GM19372 (cell line): Measurements from ENCODE around the gene MED31.
"Not testable (repeated sequence)": the region's sequence is repeated elsewhere in the genome, so short reads cannot be mapped to it uniquely, and the experiment has no call there.

ENCODE experiments used
- ATAC-seq: cut with Tn5 transposase; IDR thresholded peaks from one replicate; pipeline ENCODE4 v1.9.1; 2021; ENCODE audit warnings: mild to moderate bottlenecking, low read depth, moderate library complexity; ENCODE audit not compliant: unreplicated experiment

MED31 gene

DNA sequence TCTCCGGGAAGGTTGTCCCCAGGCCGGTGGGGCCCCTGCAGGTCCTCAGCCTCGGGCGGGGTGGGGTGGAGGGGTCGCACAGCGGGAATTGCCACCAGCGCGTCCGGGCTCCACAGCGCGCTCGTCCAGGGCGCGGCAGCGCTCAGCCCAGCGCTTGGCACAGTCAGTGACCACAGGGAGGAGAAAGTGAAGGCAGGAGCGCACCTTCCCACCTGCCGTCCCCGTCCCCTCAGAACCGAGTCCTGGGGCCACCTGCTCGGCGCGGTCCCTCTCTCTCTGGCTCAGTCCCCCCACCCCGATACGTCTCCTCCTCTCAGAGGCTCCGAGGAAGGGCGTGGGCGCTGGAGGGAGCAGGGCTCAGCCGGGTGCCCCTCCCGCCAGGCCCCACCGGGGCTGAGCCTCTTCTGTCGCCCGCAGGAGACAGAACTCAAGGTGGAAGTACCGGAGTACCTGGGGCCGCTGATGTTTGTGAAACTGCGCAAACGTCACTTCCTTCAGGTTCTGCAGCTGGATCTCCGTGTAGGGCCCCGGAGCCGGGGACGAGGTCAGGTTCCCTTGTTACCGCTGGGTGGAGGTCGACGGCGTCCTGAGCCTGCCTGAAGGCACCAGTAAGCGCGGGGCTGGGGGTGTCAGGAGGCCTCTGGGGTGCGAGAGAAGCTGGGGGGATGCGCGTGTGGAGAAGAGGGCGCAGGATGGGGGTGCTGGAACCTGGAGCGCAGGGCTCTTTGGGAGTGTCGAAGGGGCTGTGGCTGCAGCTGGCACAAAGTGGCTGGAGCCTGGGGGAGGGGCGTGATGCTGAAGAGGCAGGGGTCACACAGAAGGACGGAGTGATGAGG lies 5.6 kb upstream of the MED31 start:
- not testable (repeated sequence) for ATAC-seq

DNA sequence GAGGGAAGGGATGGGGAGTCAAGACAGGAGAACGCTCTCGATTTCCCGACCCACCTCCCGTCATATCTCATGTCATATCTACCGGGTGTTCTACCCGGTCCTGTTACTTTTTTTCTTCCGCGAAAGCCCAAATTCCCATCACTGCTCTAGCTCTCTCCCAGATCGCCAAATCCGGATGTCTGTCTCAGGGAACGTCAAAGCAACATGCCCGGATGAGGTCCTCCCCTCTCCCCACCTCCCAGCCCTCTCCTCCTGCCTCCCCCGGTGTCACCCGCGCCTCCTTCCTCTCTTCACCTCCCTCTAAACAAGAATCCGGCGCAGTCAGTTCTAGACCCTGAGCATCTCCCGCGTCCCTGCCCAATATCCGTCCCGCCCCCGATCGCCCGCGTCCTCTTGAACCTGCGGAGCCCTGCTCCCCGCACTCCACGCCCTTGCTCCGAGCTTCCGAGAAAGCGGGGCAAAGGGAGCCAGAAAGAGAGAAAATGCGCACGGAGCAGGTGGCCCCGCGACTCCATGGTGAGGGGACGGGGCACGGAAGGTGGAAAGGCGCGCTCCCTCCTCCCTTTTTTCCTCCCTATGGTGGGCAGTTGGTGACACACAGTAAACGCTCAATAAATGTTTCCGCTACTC lies 4.4 kb upstream of the MED31 start:
- ATAC-seq, result not testable (repeated sequence)

DNA sequence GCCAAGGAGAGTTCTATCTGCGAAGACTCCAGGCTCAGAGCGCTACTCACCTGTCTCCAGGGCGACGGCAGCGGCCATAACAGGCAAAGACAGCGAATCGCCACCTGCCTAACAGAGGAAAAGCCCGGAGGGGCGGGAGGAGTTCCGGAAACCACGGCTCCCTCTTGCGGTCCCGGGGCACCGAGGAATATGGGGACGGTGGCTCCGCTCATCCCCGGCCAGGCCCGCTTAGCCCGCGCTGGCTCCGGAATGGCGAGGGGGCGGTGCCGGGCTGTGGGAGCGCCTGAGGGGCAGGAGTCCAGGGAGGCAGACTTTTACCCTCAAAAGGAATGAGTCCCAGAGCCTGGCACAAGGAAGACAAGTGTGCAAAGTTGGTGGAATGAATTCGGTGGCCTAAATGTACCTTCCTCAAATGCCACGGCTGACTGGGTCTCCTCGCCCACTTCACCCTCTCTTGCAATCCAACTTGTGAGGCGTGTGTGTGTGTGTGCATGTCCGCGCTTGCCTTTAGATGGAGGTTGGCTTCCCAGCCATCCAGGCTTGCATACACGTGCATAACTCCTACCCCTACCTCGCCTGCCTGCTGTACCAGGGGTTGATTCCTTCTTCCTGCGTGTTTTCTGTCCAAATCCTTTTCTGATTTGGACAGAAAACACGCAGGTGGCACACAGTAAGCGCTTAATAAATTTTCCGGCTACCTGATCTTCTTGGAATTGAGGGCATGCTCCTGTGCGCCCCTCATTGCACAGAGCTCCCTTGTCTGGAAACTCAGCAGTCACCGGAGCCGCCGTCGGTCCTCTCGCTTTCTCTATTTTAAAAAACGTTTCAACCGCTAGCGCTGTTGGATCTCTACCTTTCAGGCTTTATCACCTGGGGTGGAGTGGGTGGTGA lies 3.7 kb upstream of the MED31 start:
- no peak for ATAC-seq

DNA sequence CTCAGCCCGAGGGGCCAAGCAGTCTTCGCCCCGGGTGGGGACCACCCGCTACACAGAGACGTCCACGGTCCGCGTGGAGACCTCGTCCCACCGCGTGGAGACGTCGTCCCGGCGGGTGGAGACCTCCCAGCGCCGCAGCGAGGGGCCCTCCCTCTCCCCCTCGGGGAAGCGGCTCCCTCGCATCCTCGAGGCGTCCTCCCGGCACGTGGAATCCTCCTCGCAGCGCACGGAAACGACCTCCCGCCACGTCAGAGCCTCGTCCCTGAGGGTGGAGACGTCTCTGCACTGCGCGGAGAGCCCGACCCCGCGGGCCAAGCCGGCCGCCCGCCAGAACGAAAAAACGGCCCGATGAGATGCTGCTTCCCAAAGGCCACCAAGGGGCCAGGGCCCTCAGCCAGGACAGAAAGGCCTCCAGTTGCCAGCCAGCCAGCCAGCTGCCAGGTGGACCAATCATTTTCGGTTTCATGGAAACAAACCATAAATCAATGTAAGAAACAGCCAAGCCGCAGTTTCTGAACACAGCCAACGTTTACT lies 581 bp upstream of the MED31 start:
- ATAC-seq, result no peak

DNA sequence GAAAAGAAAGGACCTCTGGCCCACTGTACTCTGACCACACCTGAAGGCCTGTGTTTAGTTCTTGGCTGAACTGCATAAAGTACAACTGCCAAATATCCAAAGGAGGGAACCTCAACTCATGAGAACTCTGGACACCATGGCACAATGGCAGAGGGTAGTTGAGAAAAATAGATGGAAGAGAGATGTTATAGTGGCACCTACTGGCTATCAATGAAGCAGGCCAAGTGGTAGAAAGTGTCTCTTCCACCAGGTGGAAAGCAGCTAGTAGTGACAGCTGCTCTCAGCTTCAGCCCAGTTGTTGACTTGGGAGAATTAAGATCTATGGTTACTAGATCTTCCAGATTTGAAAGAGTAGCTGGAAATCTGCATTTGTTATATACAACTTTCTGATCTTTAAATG lies 3.2 kb downstream of the MED31 start:
- no peak for ATAC-seq

DNA sequence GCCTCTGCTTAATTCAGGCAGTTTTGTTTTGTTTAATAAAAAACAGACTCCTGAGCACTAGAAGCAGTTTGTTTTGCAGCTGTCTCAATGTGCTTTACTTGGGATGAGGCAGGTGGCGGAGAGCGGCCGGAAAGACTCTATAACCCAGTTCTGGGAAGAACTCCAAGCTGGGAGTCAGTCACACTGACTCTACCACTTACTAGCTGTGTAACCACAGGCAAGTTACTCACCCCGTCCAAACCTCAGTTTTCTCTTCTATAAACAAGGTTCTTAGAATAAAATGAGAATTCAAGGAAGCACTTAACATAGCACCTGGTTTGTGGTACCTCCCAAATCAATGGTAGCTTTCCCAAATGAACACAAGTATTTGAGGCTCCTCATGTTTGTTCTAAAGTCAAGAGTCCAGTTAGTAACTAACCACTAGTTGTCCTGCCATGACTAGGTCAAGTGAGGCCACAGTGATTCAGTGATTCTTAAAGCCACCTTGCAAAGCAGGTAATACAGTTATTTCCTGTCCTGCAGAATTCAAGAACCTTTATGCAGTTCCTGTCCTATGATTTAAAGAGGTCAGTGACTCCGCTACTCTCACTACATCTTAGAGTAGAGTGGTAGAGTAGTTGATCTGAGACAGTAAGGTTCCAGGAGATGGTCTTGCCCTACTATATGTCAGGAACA lies 7.8 kb downstream of the MED31 start:
- ATAC-seq, result no peak

DNA sequence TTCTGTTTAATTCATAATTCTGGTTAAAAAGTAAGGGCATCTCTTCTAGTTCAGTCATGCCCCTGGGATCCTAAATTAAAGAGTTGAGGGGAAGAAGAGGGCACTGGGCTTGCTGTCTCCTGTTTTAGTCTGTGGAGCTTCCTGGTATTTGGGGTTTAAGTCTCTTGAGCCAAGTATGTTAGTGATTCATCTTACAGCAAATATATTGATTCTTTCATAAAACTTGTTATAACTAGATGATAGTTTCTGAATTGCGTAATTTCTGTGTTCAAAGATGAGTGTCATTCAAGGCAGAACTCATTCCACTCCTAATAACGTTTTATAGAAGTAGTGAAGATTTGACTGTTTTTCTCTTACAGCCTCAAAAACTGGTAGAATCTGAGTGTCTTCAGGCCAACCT lies 8.8 kb downstream of the MED31 start:
- no peak for ATAC-seq

DNA sequence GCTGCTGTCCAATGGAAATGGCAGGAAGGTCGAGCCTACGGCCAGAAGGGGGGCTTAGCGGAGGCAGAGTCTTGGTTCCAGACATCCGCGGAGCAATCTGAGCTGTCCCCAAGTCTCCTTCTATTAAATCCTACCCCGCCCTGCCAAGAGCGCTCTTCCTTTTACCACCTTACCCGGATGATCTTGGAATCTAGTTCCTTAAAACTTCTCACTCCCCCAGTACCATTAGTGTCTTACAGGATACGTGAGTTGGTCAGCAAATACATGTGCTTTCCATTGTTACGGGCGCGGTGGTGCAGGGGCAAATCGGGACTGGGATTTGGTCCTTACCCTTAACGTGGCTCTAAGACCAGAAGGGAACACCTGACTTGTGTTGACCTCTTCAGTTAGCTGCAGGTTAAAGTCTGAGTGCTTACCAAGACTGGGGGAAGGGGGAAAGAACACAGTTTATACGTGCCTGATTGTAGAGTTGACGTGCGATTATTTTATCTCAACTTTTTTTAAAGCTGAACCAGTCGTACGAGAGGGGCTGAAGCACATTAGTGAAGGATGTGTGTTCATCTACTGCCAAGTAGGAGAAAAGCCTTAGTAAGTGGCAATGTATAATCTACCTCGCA lies 10.1 kb downstream of the MED31 start:
- ATAC-seq, result peak; percentile 8

DNA sequence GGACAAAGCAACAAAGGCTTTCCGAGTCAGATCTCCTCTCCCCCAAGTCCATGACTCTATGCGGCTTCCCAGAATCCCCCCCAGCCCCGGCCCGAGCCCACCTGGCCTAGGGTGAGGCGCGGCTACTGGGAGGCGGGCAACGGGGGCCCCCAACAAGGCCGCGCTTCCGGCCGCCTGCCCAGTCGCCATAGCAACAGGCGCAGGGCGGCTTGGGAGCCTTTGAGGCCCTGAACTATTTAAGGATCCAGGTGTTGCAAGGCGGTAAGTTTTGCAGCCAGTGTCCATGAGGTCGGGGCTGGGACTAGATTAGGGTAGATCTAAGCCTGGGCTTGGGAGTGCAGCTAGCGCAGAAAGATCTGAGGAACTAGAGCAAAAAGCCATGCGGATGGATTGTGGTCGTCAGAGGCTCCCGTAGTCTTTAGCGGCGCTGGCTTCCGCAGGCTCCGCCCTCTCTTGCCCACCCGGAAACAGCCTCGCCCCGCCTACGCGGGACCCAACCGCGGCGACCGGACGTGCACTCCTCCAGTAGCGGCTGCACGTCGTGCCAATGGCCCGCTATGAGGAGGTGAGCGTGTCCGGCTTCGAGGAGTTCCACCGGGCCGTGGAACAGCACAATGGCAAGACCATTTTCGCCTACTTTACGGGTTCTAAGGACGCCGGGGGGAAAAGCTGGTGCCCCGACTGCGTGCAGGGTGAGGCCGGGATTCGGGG lies 10.7 kb downstream of the MED31 start, which contains the start of the genes KIAA0753 and TXNDC17:
Gene KIAA0753 (minus strand): TSS at position 176 of the 711 bp plus-strand sequence. CDS start 5,608 bp downstream, outside the sequence.
Gene TXNDC17 (plus strand): TSS at position 525 of the 711 bp plus-strand sequence. CDS start 23 bp downstream, at position 548.
- ATAC-seq, result peak; percentile 91

DNA sequence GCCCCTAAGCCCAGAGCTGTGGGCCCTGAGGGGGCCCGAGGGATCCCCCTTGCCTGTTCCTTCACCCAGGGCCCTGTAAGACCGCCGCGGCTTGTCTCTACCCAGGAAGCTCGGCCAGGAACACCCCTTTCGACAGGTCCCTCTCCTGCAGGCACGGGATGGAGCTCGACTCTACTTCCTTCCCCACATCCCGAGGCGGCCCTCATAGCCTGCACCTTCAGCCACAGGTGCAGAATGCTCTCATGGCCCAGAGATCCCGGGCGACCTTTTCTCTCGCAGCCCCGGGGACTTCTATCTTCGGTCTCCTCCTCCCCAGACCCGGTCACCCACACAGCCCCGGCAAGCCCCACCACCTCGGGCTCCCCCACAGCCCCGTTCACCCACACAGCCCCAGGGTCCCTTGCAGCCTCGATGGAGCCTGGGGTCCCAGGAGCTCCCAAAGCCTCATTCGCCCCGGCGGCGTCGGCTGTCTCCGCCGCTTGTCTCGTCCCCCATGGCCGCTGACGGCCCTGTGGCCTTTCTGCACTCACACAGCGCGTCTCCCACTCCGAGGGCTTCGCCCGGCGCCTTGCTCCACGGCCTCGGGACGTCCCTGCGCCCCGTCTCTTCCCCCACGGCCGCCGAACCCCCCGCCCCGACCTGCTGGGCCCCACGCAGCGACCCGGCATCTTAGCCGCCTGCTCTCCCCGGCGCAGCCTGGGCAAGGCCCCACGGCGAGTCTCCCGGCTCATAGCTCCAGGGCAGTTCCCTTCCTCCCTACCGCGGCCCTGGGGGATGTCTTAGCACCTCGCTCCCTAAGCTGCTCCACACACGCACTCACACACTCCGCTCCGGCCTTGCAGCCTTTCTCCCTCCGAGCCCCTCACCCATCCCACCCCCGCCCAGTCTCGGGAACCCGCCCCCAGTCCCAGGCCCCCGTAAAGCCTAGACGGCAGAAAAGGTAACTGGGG lies 11.5 kb downstream of the MED31 start:
- peak; percentile 12 for ATAC-seq

DNA sequence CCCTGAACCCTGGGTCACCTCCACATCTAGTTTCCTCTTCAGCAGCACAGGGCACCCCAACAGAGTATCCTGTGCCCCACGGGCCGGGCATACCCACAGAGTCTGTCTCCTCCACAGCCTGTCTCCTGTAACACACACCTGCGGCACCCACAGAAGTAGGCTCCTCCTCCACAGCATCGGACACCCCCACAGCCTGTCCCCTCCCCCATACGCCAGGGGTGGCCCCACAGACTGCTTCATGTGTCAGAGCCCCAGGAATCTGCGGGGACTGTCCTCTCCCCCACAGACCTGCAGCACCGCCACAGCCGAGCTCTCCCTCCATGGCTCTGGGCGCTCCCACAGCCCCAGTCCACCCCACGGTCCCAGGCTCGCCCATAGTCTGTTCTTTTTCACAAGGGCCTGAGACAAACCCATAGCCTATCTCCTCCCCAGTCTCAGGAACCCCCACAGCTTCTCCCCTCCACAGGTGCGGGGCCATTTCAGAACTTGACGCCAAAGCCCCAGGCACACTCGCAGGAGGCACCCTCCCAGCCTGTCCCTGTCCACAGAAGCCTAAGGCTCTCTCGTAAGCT lies 12.3 kb downstream of the MED31 start:
- ATAC-seq, result no peak

DNA sequence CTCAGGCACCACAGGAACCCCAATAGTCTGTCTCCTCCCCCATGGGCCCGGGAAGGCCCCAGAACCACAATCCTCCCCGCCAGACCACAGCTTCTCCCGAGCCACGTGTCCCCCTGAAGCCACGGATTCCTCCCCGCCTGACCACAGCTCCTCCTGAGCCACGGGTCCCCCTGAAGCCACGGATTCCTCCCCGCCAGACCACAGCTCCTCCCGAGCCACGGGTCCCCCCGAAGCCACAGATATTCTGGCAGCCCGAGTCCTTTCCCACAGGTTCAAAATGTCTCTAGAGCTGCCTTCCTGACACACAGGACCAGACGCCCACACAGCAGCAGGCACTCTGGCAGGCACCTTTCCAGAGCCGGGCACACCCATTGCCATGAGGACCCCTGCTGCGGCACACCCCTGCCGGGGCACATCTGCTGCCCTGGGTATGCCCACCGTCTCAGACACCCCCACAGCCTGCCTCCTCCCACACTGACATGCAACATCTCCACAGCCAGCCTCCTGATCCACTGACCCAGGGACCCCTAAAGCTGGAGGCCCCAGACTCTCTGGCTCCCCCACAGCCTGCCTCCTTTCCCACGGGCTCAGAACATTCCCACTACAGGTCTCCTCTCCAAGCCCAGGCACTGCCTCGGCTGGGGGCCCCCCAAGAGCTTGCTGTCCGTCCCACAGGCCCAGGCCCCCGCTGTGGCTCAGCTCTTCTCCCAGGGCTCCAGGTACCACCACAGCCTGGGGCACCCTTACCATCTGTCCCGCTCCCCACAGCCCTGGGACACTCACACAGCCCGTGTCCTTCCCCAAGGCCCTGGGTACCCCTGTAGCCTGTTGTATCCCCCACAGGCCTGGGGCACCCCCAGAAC lies 13.1 kb downstream of the MED31 start:
- no peak for ATAC-seq

DNA sequence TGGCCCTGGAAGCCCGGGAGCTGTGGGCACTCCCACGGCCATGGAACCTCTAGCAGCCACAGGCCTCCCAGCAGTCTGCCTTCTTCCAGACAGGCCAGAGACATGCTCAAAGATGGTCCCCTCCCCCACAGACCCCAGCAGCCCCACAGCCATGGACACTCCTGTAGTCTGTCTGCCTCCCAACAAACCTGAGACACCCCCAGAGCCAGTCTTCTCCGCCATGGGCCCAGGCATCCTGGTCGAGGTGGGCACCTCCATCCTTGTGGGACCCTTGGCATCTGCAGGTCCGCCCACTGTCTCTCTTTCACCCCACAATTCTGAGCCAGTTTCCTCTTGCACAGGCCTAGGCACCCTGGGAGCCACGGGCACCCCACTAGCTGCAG lies 14.0 kb downstream of the MED31 start:
- ATAC-seq, result no peak

DNA sequence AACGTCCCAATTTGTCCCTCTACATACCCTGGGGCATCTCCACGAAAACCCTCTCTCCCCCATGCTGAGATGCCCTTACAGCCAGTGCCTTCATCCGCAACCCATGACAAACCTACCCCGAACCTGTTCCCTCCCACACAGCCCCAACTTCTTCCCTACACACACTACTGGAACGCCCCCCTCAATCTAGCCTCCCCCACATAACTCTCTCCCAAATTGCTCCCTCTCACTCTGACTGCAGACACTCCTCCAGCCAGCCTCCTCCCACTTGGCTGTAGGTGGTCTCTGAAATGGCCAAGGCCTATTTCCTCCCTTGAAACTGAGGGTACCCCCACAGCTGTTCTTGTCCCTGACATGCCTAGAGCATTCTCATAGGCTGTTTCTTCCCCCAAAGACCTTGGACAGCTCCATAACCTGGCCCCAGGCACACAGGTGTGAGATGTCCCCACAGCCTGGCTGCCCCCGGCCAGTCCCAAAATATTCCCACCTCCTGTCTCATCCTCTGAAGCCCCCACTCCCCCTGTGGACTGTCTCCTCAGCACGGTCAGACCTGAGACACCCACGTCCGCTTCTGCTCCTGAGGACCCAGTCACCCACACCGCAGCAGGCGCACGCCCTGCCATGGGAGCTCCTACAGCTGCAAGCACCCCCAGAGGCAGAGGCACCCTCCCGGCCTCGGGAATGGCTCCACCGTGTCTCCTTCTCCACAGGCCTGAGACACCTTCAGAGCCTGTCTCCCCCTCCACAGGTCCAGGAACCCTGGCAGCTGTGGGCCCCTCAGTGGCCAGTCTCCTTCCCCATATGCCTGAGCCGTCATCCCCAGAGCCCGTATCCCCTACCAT lies 14.6 kb downstream of the MED31 start:
- ATAC-seq, result no peak

DNA sequence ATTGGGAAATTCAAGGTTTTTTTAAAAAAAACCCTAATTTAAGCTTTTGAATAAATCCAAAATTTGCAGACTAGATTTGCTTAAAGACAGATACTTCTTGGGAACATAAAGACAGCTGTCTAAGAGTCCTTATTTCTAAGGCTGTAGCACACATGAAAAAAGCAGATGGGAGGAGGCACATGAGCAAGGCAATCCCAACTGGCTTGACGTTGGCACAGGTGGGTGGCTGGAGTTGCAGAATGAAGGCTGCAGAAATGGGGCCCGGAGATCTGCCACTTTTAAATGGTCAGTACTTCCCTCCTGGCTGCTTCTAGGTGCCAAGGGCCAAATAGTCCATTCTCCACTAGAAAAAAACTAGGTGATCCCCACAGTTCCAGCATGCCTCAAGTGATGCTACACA lies 15.3 kb downstream of the MED31 start:
- no peak for ATAC-seq

DNA sequence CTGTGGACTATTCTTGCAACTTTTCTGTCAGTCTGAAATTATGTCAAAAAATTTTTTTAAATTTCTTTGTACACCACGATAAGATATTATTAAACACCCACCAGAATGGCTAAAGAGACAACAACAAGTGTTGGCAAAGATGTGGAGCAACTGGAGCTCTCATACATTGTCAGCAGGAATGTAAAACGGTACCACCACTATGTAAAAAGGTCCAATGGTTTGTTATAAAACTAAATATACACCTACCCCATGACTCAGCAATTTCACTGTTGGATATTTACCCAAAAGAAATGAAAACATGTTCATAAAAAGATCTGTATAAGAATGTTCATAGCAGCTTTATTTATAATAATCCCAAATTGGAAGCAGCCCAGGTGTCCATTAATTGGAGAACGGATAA lies 18.1 kb downstream of the MED31 start:
- no peak for ATAC-seq
